GM12878 (cell line): Measurements from ENCODE around the gene ZYG11B. TPM values are rescaled to one million over a fixed set of nuclear protein-coding genes. Genes with fewer than 3 reads are reported as not detected.

Experiments used
- ATAC-seq: fragments of 200-7000 bp; cut with Tn5 transposase; 3 replicates; pipeline ENCODE4 v1.9.1; 2020; ENCODE audit warnings: mild to moderate bottlenecking, moderate library complexity
- BruUV-seq: library from RNA; stranded (reverse); fragments of 400-500 nt; replicated peaks from 2 replicates; lab custom pipeline; 2021; lab: Mats Ljungman, UMichigan
- CTCF ChIA-PET: fragments of 300-600 bp; sonication (Branson Sonifier 250); formaldehyde crosslinking; extraction: SDS; loops from one replicate; lab custom pipeline; 2021; ENCODE audit warnings: inconsistent platforms; lab: Yijun Ruan, JAX
- POLR2A ChIA-PET: fragments of 350-600 bp; formaldehyde crosslinking; extraction: SDS; loops from one replicate; lab custom pipeline; 2021; ENCODE audit warnings: inconsistent platforms; lab: Charles Lee
- RAD21 ChIA-PET: fragments of 300-600 bp; sonication (Branson Sonifier 250); formaldehyde crosslinking; loops from one replicate; lab custom pipeline; 2023; ENCODE audit warnings: antibody characterized with exemption; ENCODE audit not compliant: unreplicated experiment; lab: Charles Lee
- SMC1A ChIA-PET: fragments of 300-600 bp; sonication (Branson Sonifier 250); formaldehyde crosslinking; loops from one replicate; lab custom pipeline; 2023; ENCODE audit not compliant: unreplicated experiment, uncharacterized antibody; lab: Charles Lee
- DNase-seq: peaks from one replicate; pipeline ENCODE4 v3.0.0-alpha.2; 2011; ENCODE audit warnings: low read depth, low spot score
- FAIRE-seq: peaks from 3 replicates; lab custom pipeline; 2011; peaks lifted over from hg19 to GRCh38; lab: Jason Lieb, UNC
- H2AFZ ChIP-seq: 2 replicates; pipeline ENCODE4 v1.6.0; 2011; ENCODE audit warnings: low read depth, low read length, control low read depth; ENCODE audit not compliant: control insufficient read depth
- H3K27ac ChIP-seq: 2 replicates; pipeline ENCODE4 v1.5.1; 2011; ENCODE audit warnings: control low read depth; ENCODE audit not compliant: control insufficient read depth, insufficient read depth
- H3K27me3 ChIP-seq, 2 experiments: replicated peaks in 1 of 2; 2 replicates each; pipeline versions ENCODE4 v1.6.0 to v1.6.1; 2011; ENCODE audit warnings: low read length in 1 of 2; ENCODE audit not compliant: control insufficient read depth in 2 of 2, insufficient read depth in 2 of 2
- H3K36me3 ChIP-seq, 2 experiments: 2 replicates each; pipeline ENCODE4 v1.5.1; 2011; ENCODE audit warnings: low read length in 1 of 2; ENCODE audit not compliant: control insufficient read depth in 2 of 2, insufficient read depth in 2 of 2
- H3K4me1 ChIP-seq: 2 replicates; pipeline ENCODE4 v1.6.1; 2011; ENCODE audit warnings: mild to moderate bottlenecking, low read length, moderate library complexity, mixed read lengths; ENCODE audit not compliant: control insufficient read depth, insufficient read depth
- H3K4me2 ChIP-seq: 2 replicates; pipeline ENCODE4 v1.6.0; 2011; ENCODE audit warnings: control low read depth; ENCODE audit not compliant: control insufficient read depth, insufficient read depth
- H3K4me3 ChIP-seq: fragments of 200-600 bp; sonication (generic); 2 replicates; pipeline ENCODE4 v1.5.1; 2016
- H3K79me2 ChIP-seq: 2 replicates; pipeline ENCODE4 v1.6.0; 2011; ENCODE audit warnings: low read length; ENCODE audit not compliant: control insufficient read depth, insufficient read depth
- H3K9ac ChIP-seq: 2 replicates; pipeline ENCODE4 v1.8.0; 2011; ENCODE audit warnings: low read length, control low read depth, mixed read lengths; ENCODE audit not compliant: control insufficient read depth, insufficient read depth
- H3K9me3 ChIP-seq: replicated peaks from 3 replicates; pipeline ENCODE4 v1.5.1; 2011; ENCODE audit warnings: mild to moderate bottlenecking, low read length; ENCODE audit not compliant: control insufficient read depth, insufficient read depth
- H4K20me1 ChIP-seq: 2 replicates; pipeline ENCODE4 v1.6.0; 2011; ENCODE audit not compliant: control insufficient read depth, insufficient read depth
- NBN ChIP-seq: fragments of 450-650 bp; IDR thresholded peaks from 2 replicates; pipeline ENCODE4 v1.6.1; 2016
- POLR2AphosphoS2 ChIP-seq: IDR thresholded peaks from 2 replicates; pipeline ENCODE4 v1.6.1; 2011; ENCODE audit warnings: low read depth, mild to moderate bottlenecking, low read length, improper control_type of control experiment, moderate library complexity
- WGBS: methylation state at CpG from one replicate; pipeline ENCODE4 v1.1.6; 2016; ENCODE audit warnings: low lambda C conversion rate; ENCODE audit not compliant: insufficient replicate concordance, insufficient coverage; ENCODE audit errors: missing lambda C conversion rate; 5-methylcytosine and 5-hydroxymethylcytosine counted together
- in situ Hi-C: fragments of 300-500 bp; cut with MboI; formaldehyde crosslinking; loops from 9 replicates; pipeline ENCODE4 v1.14.3; 2018; ENCODE audit warnings: mixed read lengths
- intact Hi-C: fragments of 100-400 bp; cut with micrococcal nuclease; formaldehyde crosslinking; loops from one replicate; pipeline ENCODE4 v1.14.2; 2022; ENCODE audit not compliant: unreplicated experiment
- polyA plus RNA-seq, 11 experiments: library from polyadenylated mRNA; depleted of rRNA in 4 of 11; unstranded in 6 of 11; stranded (reverse) in 5 of 11; fragments of >200 nt; fragmentation: Nextera tagmentation in 4 of 11; fragmentation: Illumina TruSeq in 1 of 11; extraction: Ambion mirVana in 4 of 11; extraction: Trizol in 1 of 11; gene quantifications; 1 replicate in 1 of 11; 2 replicates in 10 of 11; pipeline versions ENCODE4 v1.2.1 to v1.2.3, GENCODE V29; 2011 to 2016; ENCODE audit warnings: inconsistent platforms in 2 of 11, missing spikeins in 2 of 11, low read depth in 1 of 11
- total RNA-seq, 4 experiments: library from RNA; depleted of rRNA in 3 of 4; stranded (reverse); fragments of >200 nt in 3 of 4; fragmentation: Illumina TruSeq in 1 of 4; extraction: Trizol in 1 of 4; gene quantifications; 2 replicates each; pipeline versions ENCODE4 v1.2.1 to v1.2.3, GENCODE V29; 2013 to 2021
- TF ChIP-seq, protein P1 (sequence below): fragments of 450-650 bp; IDR thresholded peaks from 2 replicates; pipeline ENCODE4 v1.6.1; 2016; ENCODE audit warnings: mild to moderate bottlenecking

ZYG11B gene
- total and polyA plus RNA-seq, 10 of the 15 experiments (the other 5 are each of a cell fraction or from before 2014, with no cell fraction given) = 1.8 to 8.5 (median 5.3) TPM

DNA sequence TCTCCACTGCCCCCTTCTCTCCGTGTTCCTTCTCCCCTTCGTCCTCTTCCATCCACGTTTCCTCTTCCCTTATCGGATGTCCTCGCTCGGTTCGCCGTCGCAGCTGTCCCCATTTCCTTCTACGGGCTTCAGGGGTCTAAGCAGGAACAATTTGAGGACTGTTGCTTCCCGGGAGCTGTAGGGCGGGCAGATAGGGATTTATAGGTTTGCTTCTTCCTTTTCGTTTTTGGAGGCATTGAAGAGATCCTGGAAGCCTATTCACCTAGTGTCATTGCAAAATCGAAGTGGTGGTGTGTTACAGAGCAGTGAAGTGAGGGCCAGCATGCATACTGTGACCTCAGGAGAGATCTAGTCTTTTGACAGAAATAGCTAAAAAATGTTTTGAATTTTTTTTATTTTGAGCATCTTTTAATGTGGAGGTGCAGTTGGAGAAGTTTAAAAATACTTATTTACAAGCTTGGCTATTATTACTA, 897 bp downstream of the ZYG11B start:
- Histone ChIP-seq H3K4me2 (peak overlapping the region; percentile 82), H3K4me1 (no peaks in the 10 kb centered on the region; the same call in 1 of the 2 replicates), H3K27me3 (no peaks in the 10 kb centered on the region), H2AFZ (peak overlapping the region; percentile 74), H3K9ac (peak overlapping the region; percentile 68), H3K79me2 (peaks cover 12% of the 10 kb centered on the region), H3K9me3 (no peaks in the 10 kb centered on the region), H3K36me3 (no peaks in the 10 kb centered on the region)
- WGBS = under 1% methylated on average over 14 of the region's 14 CpGs
- intact Hi-C loops = no loop called here
- CTCF ChIA-PET = interaction anchor here (0.5 to 1.9 kb wide), 8 partner anchors 14 to 135 kb away, joined by 3 to 4 read pairs (median 3); no protein-coding TSS in a partner anchor
- peak; percentile 27 for ATAC-seq
- POLR2A ChIA-PET = interaction anchor here (0.6 to 2.1 kb wide), 4 partner anchors 8 to 28 kb away, joined by 3 to 7 read pairs (median 6); no protein-coding TSS in a partner anchor
- SMC1A ChIA-PET = interaction anchor here (1.8 to 2.1 kb wide), 2 partner anchors 25 to 323 kb away, joined by 5 to 6 read pairs; partner anchors contain the start of genes ORC1 and PRPF38A
- no peak for DNase-seq
- in situ Hi-C loops = no loop called here
- FAIRE-seq = peak; percentile 47
- TF ChIP-seq, protein P1, sequence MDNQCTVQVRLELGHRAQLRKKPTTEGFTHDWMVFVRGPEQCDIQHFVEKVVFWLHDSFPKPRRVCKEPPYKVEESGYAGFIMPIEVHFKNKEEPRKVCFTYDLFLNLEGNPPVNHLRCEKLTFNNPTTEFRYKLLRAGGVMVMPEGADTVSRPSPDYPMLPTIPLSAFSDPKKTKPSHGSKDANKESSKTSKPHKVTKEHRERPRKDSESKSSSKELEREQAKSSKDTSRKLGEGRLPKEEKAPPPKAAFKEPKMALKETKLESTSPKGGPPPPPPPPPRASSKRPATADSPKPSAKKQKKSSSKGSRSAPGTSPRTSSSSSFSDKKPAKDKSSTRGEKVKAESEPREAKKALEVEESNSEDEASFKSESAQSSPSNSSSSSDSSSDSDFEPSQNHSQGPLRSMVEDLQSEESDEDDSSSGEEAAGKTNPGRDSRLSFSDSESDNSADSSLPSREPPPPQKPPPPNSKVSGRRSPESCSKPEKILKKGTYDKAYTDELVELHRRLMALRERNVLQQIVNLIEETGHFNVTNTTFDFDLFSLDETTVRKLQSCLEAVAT = 0 out of 2 replicates have a peak, but pooled peaks have one; percentile 29
- TF ChIP-seq POLR2AphosphoS2 (no peak), NBN (peak; percentile 8)
- TF ChIP-seq, all 136 proteins: peak for 2
- no peaks in the 10 kb centered on the region for H4K20me1 ChIP-seq
- no TSS peak for BruUV-seq
- peak overlapping the region; percentile 94 for H3K4me3 ChIP-seq
- RAD21 ChIA-PET = interaction anchor here (1.0 to 2.3 kb wide), 2 partner anchors 116 to 140 kb away, joined by 5 to 12 read pairs; partner anchors contain the start of gene ZYG11A
- H3K27ac ChIP-seq = peak overlapping the region; percentile 17; the same call in 1 of the 2 replicates
